H1 (cell line): Measurements from ENCODE around the gene LYPD1. TPM values are rescaled to one million over a fixed set of nuclear protein-coding genes. Genes with fewer than 3 reads are reported as not detected.

Experiments used
- CTCF ChIA-PET: fragments of 300-600 bp; sonication (Branson Sonifier 250); formaldehyde crosslinking; loops from one replicate; lab custom pipeline; 2021; ENCODE audit not compliant: partially characterized antibody; lab: Charles Lee
- POLR2A ChIA-PET: fragments of 300-600 bp; sonication (Branson Sonifier 250); formaldehyde crosslinking; loops from one replicate; lab custom pipeline; 2021; ENCODE audit warnings: inconsistent platforms; ENCODE audit not compliant: partially characterized antibody; lab: Charles Lee
- DNase-seq, 2 experiments: peaks; one replicate each; pipeline versions ENCODE4 v3.0.0 to v3.0.0-alpha.2; 2010 to 2022; ENCODE audit warnings: low spot score in 2 of 2, low read depth in 1 of 2, mixed read lengths in 1 of 2
- FAIRE-seq: peaks from 2 replicates; lab custom pipeline; 2011; peaks lifted over from hg19 to GRCh38; lab: Jason Lieb, UNC
- H2AFZ ChIP-seq: 2 replicates; pipeline ENCODE4 v1.8.1; 2012; ENCODE audit warnings: low read length, inconsistent platforms
- H2AK5ac ChIP-seq: 2 replicates; pipeline ENCODE4 v1.6.1; 2013; ENCODE audit warnings: low read depth, low read length
- H2BK120ac ChIP-seq: replicated peaks from 2 replicates; pipeline ENCODE3; 2013; ENCODE audit warnings: low read depth, low read length, inconsistent platforms
- H2BK12ac ChIP-seq: 2 replicates; pipeline ENCODE4 v1.6.1; 2013; ENCODE audit warnings: low read depth, low read length
- H2BK15ac ChIP-seq: 2 replicates; pipeline ENCODE4 v1.6.1; 2013; ENCODE audit warnings: low read length
- H2BK20ac ChIP-seq: 2 replicates; pipeline ENCODE4 v1.6.1; 2013; ENCODE audit warnings: low read length
- H2BK5ac ChIP-seq: 2 replicates; pipeline ENCODE4 v1.6.1; 2013; ENCODE audit warnings: low read depth, low read length
- H3K14ac ChIP-seq: 2 replicates; pipeline ENCODE4 v1.6.1; 2013; ENCODE audit warnings: inconsistent platforms; ENCODE audit not compliant: insufficient read length
- H3K18ac ChIP-seq: 2 replicates; pipeline ENCODE4 v1.6.1; 2013; ENCODE audit warnings: low read length; ENCODE audit errors: extremely low read depth
- H3K23ac ChIP-seq: 2 replicates; pipeline ENCODE4 v1.6.1; 2013; ENCODE audit warnings: inconsistent platforms; ENCODE audit not compliant: insufficient read length
- H3K23me2 ChIP-seq: 2 replicates; pipeline ENCODE4 v1.6.1; 2013; ENCODE audit warnings: low read depth, low read length
- H3K27ac ChIP-seq: 2 replicates; pipeline ENCODE4 v1.6.1; 2011; ENCODE audit warnings: low read depth, low read length, inconsistent platforms
- H3K27me3 ChIP-seq, 4 experiments: replicated peaks in 1 of 4; 1 replicate in 1 of 4; 2 replicates in 3 of 4; pipeline versions ENCODE4 v1.6.1 to v1.8.1; 2011 to 2013; ENCODE audit warnings: low read length in 3 of 4, mild to moderate bottlenecking in 3 of 4, inconsistent platforms in 2 of 4, mixed read lengths in 2 of 4, moderate library complexity in 1 of 4; ENCODE audit not compliant: control insufficient read depth in 3 of 4, insufficient read depth in 3 of 4; ENCODE audit errors: extremely low read depth in 1 of 4
- H3K36me3 ChIP-seq, 4 experiments: 2 replicates each; pipeline versions ENCODE4 v1.6.1 to v1.8.1; 2011 to 2013; ENCODE audit warnings: mild to moderate bottlenecking in 4 of 4, low read length in 3 of 4, moderate library complexity in 2 of 4, control low read depth in 1 of 4, inconsistent platforms in 1 of 4; ENCODE audit not compliant: insufficient read depth in 4 of 4, control insufficient read depth in 2 of 4
- H3K4ac ChIP-seq: replicated peaks from 2 replicates; pipeline ENCODE3; 2013; ENCODE audit warnings: low read length, low read depth, mixed read lengths, inconsistent platforms; ENCODE audit not compliant: insufficient read length
- H3K4me1 ChIP-seq, 4 experiments: replicated peaks in 1 of 4; 1 replicate in 1 of 4; 2 replicates in 3 of 4; pipeline versions ENCODE4 v1.6.1 to v1.8.1; 2011 to 2013; ENCODE audit warnings: low read length in 3 of 4, inconsistent platforms in 2 of 4, mixed read lengths in 1 of 4; ENCODE audit not compliant: insufficient read depth in 4 of 4, control insufficient read depth in 3 of 4
- H3K4me2 ChIP-seq, 2 experiments: 2 replicates each; pipeline versions ENCODE4 v1.6.1 to v1.8.1; 2011 to 2013; ENCODE audit warnings: low read depth in 2 of 2, low read length in 2 of 2, control low read depth in 1 of 2, inconsistent platforms in 1 of 2, mild to moderate bottlenecking in 1 of 2; ENCODE audit not compliant: insufficient read depth in 1 of 2
- H3K4me3 ChIP-seq, 4 experiments: fragments of 200-600, 300-600 bp in 1 of 4; sonication (generic), shearing (Covaris generic), sonication (Bioruptor Twin) in 1 of 4; 2 replicates each; pipeline versions ENCODE4 v1.5.1 to v1.8.1; 2011 to 2016; ENCODE audit warnings: low read length in 4 of 4, low read depth in 3 of 4, control low read depth in 2 of 4, inconsistent platforms in 2 of 4, mild to moderate bottlenecking in 2 of 4, mixed read lengths in 1 of 4, moderate library complexity in 1 of 4; ENCODE audit not compliant: insufficient read depth in 2 of 4; ENCODE audit errors: extremely low read depth in 1 of 4
- H3K56ac ChIP-seq: replicated peaks from 2 replicates; pipeline ENCODE3; 2013; ENCODE audit warnings: low read depth, mild to moderate bottlenecking, mixed read lengths, low read length, inconsistent platforms; ENCODE audit not compliant: insufficient read length
- H3K79me1 ChIP-seq: 2 replicates; pipeline ENCODE4 v1.6.1; 2013; ENCODE audit warnings: low read depth, low read length, control low read depth
- H3K79me2 ChIP-seq, 2 experiments: 2 replicates each; pipeline versions ENCODE4 v1.6.1 to v1.8.1; 2012 to 2013; ENCODE audit warnings: low read length in 2 of 2, mild to moderate bottlenecking in 2 of 2, inconsistent platforms in 1 of 2; ENCODE audit not compliant: insufficient read depth in 2 of 2, control insufficient read depth in 1 of 2
- H3K9ac ChIP-seq, 4 experiments: replicated peaks in 1 of 4; 1 replicate in 1 of 4; 2 replicates in 3 of 4; pipeline versions ENCODE4 v1.6.1 to v1.8.1; 2011 to 2013; ENCODE audit warnings: low read depth in 3 of 4, low read length in 3 of 4, control low read depth in 2 of 4, mild to moderate bottlenecking in 2 of 4, moderate library complexity in 2 of 4, inconsistent platforms in 1 of 4; ENCODE audit errors: extremely low read depth in 1 of 4
- H3K9me3 ChIP-seq, 2 experiments: 2 replicates each; pipeline versions ENCODE4 v1.6.1 to v1.8.1; 2012 to 2013; ENCODE audit warnings: mild to moderate bottlenecking in 2 of 2, moderate library complexity in 2 of 2, control low read depth in 1 of 2, inconsistent platforms in 1 of 2, low read depth in 1 of 2, low read length in 1 of 2, mixed read lengths in 1 of 2; ENCODE audit not compliant: insufficient read depth in 2 of 2
- H4K20me1 ChIP-seq, 2 experiments: replicated peaks in 1 of 2; 2 replicates each; pipeline versions ENCODE3 to v1.8.1; 2011 to 2013; ENCODE audit warnings: inconsistent platforms in 2 of 2, low read length in 2 of 2, mild to moderate bottlenecking in 1 of 2; ENCODE audit not compliant: insufficient read depth in 2 of 2, control insufficient read depth in 1 of 2
- H4K5ac ChIP-seq: 2 replicates; pipeline ENCODE4 v1.6.1; 2013; ENCODE audit warnings: low read length, low read depth, mixed read lengths, inconsistent platforms; ENCODE audit not compliant: insufficient read length
- H4K8ac ChIP-seq: 2 replicates; pipeline ENCODE4 v1.8.0; 2013; ENCODE audit warnings: mild to moderate bottlenecking, moderate library complexity, low read length, inconsistent platforms; ENCODE audit not compliant: insufficient read depth; ENCODE audit errors: extremely low read depth
- H4K91ac ChIP-seq: replicated peaks from 2 replicates; pipeline ENCODE3; 2013; ENCODE audit warnings: low read length, mixed read lengths, inconsistent platforms; ENCODE audit not compliant: insufficient read length
- ASH2L ChIP-seq: fragments of 200-600, 300-600 bp; sonication (generic); IDR thresholded peaks from one replicate; pipeline ENCODE4 v1.7.1; 2017; ENCODE audit warnings: low read length
- BACH1 ChIP-seq: IDR thresholded peaks from 2 replicates; pipeline ENCODE4 v1.6.1; 2012; ENCODE audit warnings: low read length, improper control_type of control experiment
- E2F6 ChIP-seq: IDR thresholded peaks from 2 replicates; pipeline ENCODE4 v1.6.1; 2012; ENCODE audit warnings: inconsistent platforms
- WGBS, 2 experiments: shearing (Covaris generic) in 1 of 2; methylation state at CpG; one replicate each; pipeline versions ENCODE4 v1.1.6 to v1.1.7; 2013 to 2015; ENCODE audit warnings: low lambda C conversion rate in 2 of 2, mixed read lengths in 2 of 2, inconsistent platforms in 1 of 2, low coverage in 1 of 2, missing lambda C conversion rate in 1 of 2; ENCODE audit not compliant: insufficient replicate concordance in 2 of 2, insufficient coverage in 1 of 2, insufficient read length in 1 of 2; ENCODE audit errors: extremely low coverage in 1 of 2, missing lambda C conversion rate in 1 of 2; 5-methylcytosine and 5-hydroxymethylcytosine counted together
- polyA plus RNA-seq, 7 experiments: library from polyadenylated mRNA; depleted of rRNA in 3 of 7; stranded (reverse) in 5 of 7; unstranded in 2 of 7; fragments of >200 nt in 5 of 7; fragments of 200-250 nt in 2 of 7; gene quantifications; 1 replicate in 5 of 7; 2 replicates in 1 of 7; 4 replicates in 1 of 7; pipeline versions ENCODE4 v1.2.1 to v1.2.3, GENCODE V29; 2011 to 2013; ENCODE audit warnings: missing spikeins in 2 of 7, mixed read lengths in 2 of 7
- total RNA-seq: library from RNA; stranded (reverse); fragmentation: NEBNext Ultra II Directional; extraction: Animal tissue kit (Norgen Biotek cat#: 25700); gene quantifications from 2 replicates; pipeline ENCODE4 v1.2.1, GENCODE V29; 2021

LYPD1 gene
- total and polyA plus RNA-seq, 2 of the 8 experiments (the other 6 are each of a cell fraction or from before 2014, with no cell fraction given) = 1.9 to 2.7 TPM

GRCh38 chr2:132671151-132671835 is 1.3 kb upstream of the LYPD1 start:
- FAIRE-seq (no peak), DNase-seq (no peak)
- H3K79me2 ChIP-seq = no peaks in the 10 kb centered on the region
- peaks cover 0 to 4% of the 10 kb centered on the region in 2 experiments for H4K20me1 ChIP-seq
- no peak overlapping the region for H2AK5ac ChIP-seq
- H3K23me2 ChIP-seq = peaks cover 24% of the 10 kb centered on the region
- no peak overlapping the region for H2BK15ac ChIP-seq
- H2BK20ac ChIP-seq = no peak overlapping the region
- no peak overlapping the region for H2BK120ac ChIP-seq
- H3K27me3 ChIP-seq = peaks cover 14 to 51% (median 45%) of the 10 kb centered on the region in 4 experiments
- H3K9ac ChIP-seq = no peak overlapping the region
- 0 out of 2 replicates have a peak overlapping the region, but pooled peaks have one; percentile 0 for H2AFZ ChIP-seq
- H3K9me3 ChIP-seq = no peaks in the 10 kb centered on the region
- 0 out of 2 replicates have a peak overlapping the region, but pooled peaks have one; percentile 53 for H2BK12ac ChIP-seq
- no peak overlapping the region for H3K14ac ChIP-seq
- POLR2A ChIA-PET = no interaction called here
- H4K5ac ChIP-seq = no peak overlapping the region
- CTCF ChIA-PET = interaction anchor here (1.5 to 2.4 kb wide), 2 partner anchors 124 to 403 kb away, joined by 3 to 7 read pairs; no protein-coding TSS in a partner anchor
- H3K18ac ChIP-seq = peak overlapping the region; percentile 17; the same call in 1 of the 2 replicates
- H3K27ac ChIP-seq = no peak overlapping the region
- 4% methylated on average over 17 of the region's 23 CpGs; no CpG with 5 or more reads in 1 of the 2 experiments for WGBS, 2 experiments
- no peak overlapping the region for H4K91ac ChIP-seq
- no peak overlapping the region for H3K23ac ChIP-seq
- no peak overlapping the region for H2BK5ac ChIP-seq
- no peaks in the 10 kb centered on the region for H3K36me3 ChIP-seq
- H3K56ac ChIP-seq = no peak overlapping the region
- H3K4ac ChIP-seq = no peak overlapping the region
- peak overlapping the region; percentile 44 to 71 (median 68) for H3K4me3 ChIP-seq
- peaks cover 0 to 10% (median 3%) of the 10 kb centered on the region in 4 experiments; a peak in 5 of 7 replicates for H3K4me1 ChIP-seq
- peak overlapping the region; percentile 96 to 98 for H3K4me2 ChIP-seq
- no peaks in the 10 kb centered on the region for H3K79me1 ChIP-seq
- H4K8ac ChIP-seq = peak overlapping the region; percentile 28
- peak; percentile 68 for TF ChIP-seq E2F6
- peak; percentile 60 for TF ChIP-seq ASH2L
- no peak for TF ChIP-seq BACH1
